Anterior cingulate cortex (tissue), 58 donors: Measurements from ENCODE around the gene MGMT.

Experiments
- DNase-seq, 58 donors: peaks; one replicate each; lab custom pipeline; 2025; lab: John Stamatoyannopoulos, UW

Gene MGMT

GRCh38 chr10:129642427-129642826, 175.4 kb downstream of the MGMT start:
- no peak for DNase-seq

- DNase-seq = no peak
Measured at GRCh38 chr10:129643266-129643665, 176.2 kb downstream of the MGMT start.

- DNase-seq = no peak
Measured at GRCh38 chr10:129645487-129645886, 178.4 kb downstream of the MGMT start.

GRCh38 chr10:129646973-129647372, 179.9 kb downstream of the MGMT start:
- DNase-seq = no peak

GRCh38 chr10:129647590-129647989, 180.5 kb downstream of the MGMT start:
- no peak for DNase-seq

- DNase-seq = no peak
Measured at GRCh38 chr10:129648856-129649255, 181.8 kb downstream of the MGMT start.

- DNase-seq = no peak
Measured at GRCh38 chr10:129652021-129652420, 185.0 kb downstream of the MGMT start.

- no peak for DNase-seq
Measured at GRCh38 chr10:129652521-129653201, 185.6 kb downstream of the MGMT start.

GRCh38 chr10:129653428-129653827, 186.4 kb downstream of the MGMT start:
- no peak for DNase-seq

- no peak for DNase-seq
Measured at GRCh38 chr10:129653861-129654260, 186.8 kb downstream of the MGMT start.

GRCh38 chr10:129654461-129654860, 187.4 kb downstream of the MGMT start:
- DNase-seq = no peak

GRCh38 chr10:129655007-129655678, 188.1 kb downstream of the MGMT start:
- DNase-seq = no peak

GRCh38 chr10:129655679-129656031, 188.6 kb downstream of the MGMT start:
- no peak for DNase-seq

GRCh38 chr10:129656642-129657041, 189.6 kb downstream of the MGMT start:
- DNase-seq = no peak

- DNase-seq = no peak
Measured at GRCh38 chr10:129657297-129658017, 190.4 kb downstream of the MGMT start.

GRCh38 chr10:129658376-129659072, 191.5 kb downstream of the MGMT start:
- DNase-seq = no peak

- DNase-seq = no peak
Measured at GRCh38 chr10:129659508-129660268, 192.6 kb downstream of the MGMT start.

GRCh38 chr10:129660569-129660968, 193.5 kb downstream of the MGMT start:
- DNase-seq = no peak

- DNase-seq = no peak
Measured at GRCh38 chr10:129662426-129662825, 195.4 kb downstream of the MGMT start.

GRCh38 chr10:129670124-129670523, 203.1 kb downstream of the MGMT start:
- no peak for DNase-seq
